CD14-positive monocyte (primary cell): Measurements from ENCODE around the gene JCHAIN. TPM values are rescaled to one million over a fixed set of nuclear protein-coding genes. Genes with fewer than 3 reads are reported as not detected.

ENCODE experiments used
- DNase-seq, 3 donors: peaks; one replicate each; pipeline ENCODE4 v3.0.0-alpha.2; 2011 to 2022
- H2AFZ ChIP-seq: 2 replicates; pipeline ENCODE4 v1.6.0; 2012; ENCODE audit warnings: mild to moderate bottlenecking, low read depth, low read length, inconsistent platforms; ENCODE audit not compliant: insufficient read depth, poor library complexity, severe bottlenecking
- H3K27ac ChIP-seq, 2 donors: 1 replicate in 1 of 2; 2 replicates in 1 of 2; pipeline ENCODE4 v1.5.1; 2012 to 2013; ENCODE audit warnings: low read length in 2 of 2, control low read depth in 1 of 2, inconsistent platforms in 1 of 2, low read depth in 1 of 2, mild to moderate bottlenecking in 1 of 2
- H3K27me3 ChIP-seq, 2 donors: one replicate each; pipeline versions ENCODE4 v1.6.0 to v1.6.1; 2011 to 2013; ENCODE audit warnings: low read length in 2 of 2; ENCODE audit not compliant: control insufficient read depth in 2 of 2, insufficient read depth in 2 of 2
- H3K36me3 ChIP-seq, 2 donors: replicated peaks in 1 of 2; 1 replicate in 1 of 2; 2 replicates in 1 of 2; pipeline versions ENCODE4 v1.5.1 to v1.6.1; 2012 to 2013; ENCODE audit warnings: low read length in 2 of 2, control low read depth in 1 of 2, inconsistent platforms in 1 of 2, mild to moderate bottlenecking in 1 of 2; ENCODE audit not compliant: insufficient read depth in 2 of 2, control insufficient read depth in 1 of 2
- H3K4me1 ChIP-seq, 2 donors: 1 replicate in 1 of 2; 2 replicates in 1 of 2; pipeline versions ENCODE4 v1.5.1 to v1.6.1; 2012 to 2013; ENCODE audit warnings: low read length in 2 of 2, control low read depth in 1 of 2, inconsistent platforms in 1 of 2, mild to moderate bottlenecking in 1 of 2, moderate library complexity in 1 of 2; ENCODE audit not compliant: insufficient read depth in 2 of 2, control insufficient read depth in 1 of 2
- H3K4me2 ChIP-seq: replicated peaks from 2 replicates; pipeline ENCODE3; 2012; ENCODE audit warnings: low read length, moderate library complexity, mild to moderate bottlenecking; ENCODE audit not compliant: poor library complexity, severe bottlenecking; ENCODE audit errors: extremely low read depth
- H3K4me3 ChIP-seq, 3 experiments: fragments of 200-600 bp in 1 of 3; sonication (generic) in 1 of 3; replicated peaks in 1 of 3; 1 replicate in 2 of 3; 2 replicates in 1 of 3; pipeline ENCODE4 v1.5.1; 2011 to 2013; ENCODE audit warnings: low read length in 3 of 3, mild to moderate bottlenecking in 3 of 3, control low read depth in 2 of 3, low read depth in 2 of 3, inconsistent platforms in 1 of 3, moderate library complexity in 1 of 3
- H3K79me2 ChIP-seq: 2 replicates; pipeline ENCODE4 v1.6.0; 2012; ENCODE audit warnings: mild to moderate bottlenecking, control low read depth, inconsistent platforms, low read length, moderate library complexity; ENCODE audit not compliant: insufficient read depth
- H3K9ac ChIP-seq: 2 replicates; pipeline ENCODE4 v1.6.0; 2017; ENCODE audit warnings: low read length, mild to moderate bottlenecking; ENCODE audit not compliant: insufficient read depth, poor library complexity, severe bottlenecking
- H3K9me3 ChIP-seq, 2 donors: replicated peaks in 1 of 2; 1 replicate in 1 of 2; 2 replicates in 1 of 2; pipeline versions ENCODE4 v1.5.1 to v1.6.1; 2012 to 2013; ENCODE audit warnings: low read length in 2 of 2, control low read depth in 1 of 2; ENCODE audit not compliant: control insufficient read depth in 1 of 2, insufficient read depth in 1 of 2
- H4K20me1 ChIP-seq: 2 replicates; pipeline ENCODE4 v1.6.0; 2012; ENCODE audit warnings: mild to moderate bottlenecking, low read length, control low read depth, moderate library complexity; ENCODE audit not compliant: insufficient read depth
- H3K27ac Mint-ChIP-seq, 7 donors: one replicate each; pipeline ENCODE4 v1.8.0; 2020; ENCODE audit warnings: mild to moderate bottlenecking in 7 of 7, mixed read lengths in 7 of 7, moderate library complexity in 6 of 7, inconsistent platforms in 2 of 7
- H3K27me3 Mint-ChIP-seq, 3 donors: one replicate each; pipeline ENCODE4 v1.8.0; 2021 to 2022; ENCODE audit warnings: low read depth in 3 of 3, mild to moderate bottlenecking in 3 of 3, mixed read lengths in 3 of 3, moderate library complexity in 3 of 3, inconsistent platforms in 1 of 3
- H3K36me3 Mint-ChIP-seq, 2 donors: one replicate each; pipeline ENCODE4 v1.8.0; 2020; ENCODE audit warnings: mixed read lengths in 2 of 2, inconsistent platforms in 1 of 2, mild to moderate bottlenecking in 1 of 2
- H3K4me1 Mint-ChIP-seq: one replicate; pipeline ENCODE4 v1.8.0; 2020; ENCODE audit warnings: mild to moderate bottlenecking, mixed read lengths
- H3K4me3 Mint-ChIP-seq, 2 donors: one replicate each; pipeline ENCODE4 v1.8.0; 2020; ENCODE audit warnings: mild to moderate bottlenecking in 2 of 2, mixed read lengths in 2 of 2, moderate library complexity in 1 of 2
- H3K9me3 Mint-ChIP-seq, 7 donors: one replicate each; pipeline ENCODE4 v1.8.0; 2020 to 2022; ENCODE audit warnings: mixed read lengths in 7 of 7, mild to moderate bottlenecking in 6 of 7, moderate library complexity in 6 of 7, inconsistent platforms in 2 of 7
- CTCF ChIP-seq: fragments of 200-600 bp; IDR thresholded peaks from one replicate; pipeline ENCODE4 v1.8.0; 2022; ENCODE audit warnings: antibody characterized with exemption, mild to moderate bottlenecking
- WGBS: methylation state at CpG from one replicate; pipeline ENCODE4 v1.1.5; 2013; ENCODE audit warnings: missing lambda C conversion rate; ENCODE audit not compliant: insufficient coverage; 5-methylcytosine and 5-hydroxymethylcytosine counted together
- intact Hi-C, 2 donors: fragments of 100-400 bp; cut with micrococcal nuclease; formaldehyde crosslinking; loops; one replicate each; pipeline versions ENCODE4 v1.15.0 to v1.15.1; 2023
- polyA plus RNA-seq, 3 donors: library from polyadenylated mRNA; depleted of rRNA in 1 of 3; unstranded in 2 of 3; stranded (reverse) in 1 of 3; fragments of 300-500 nt in 2 of 3; fragments of >200 nt in 1 of 3; fragmentation: Illumina TruSeq in 2 of 3; gene quantifications; 1 replicate in 2 of 3; 2 replicates in 1 of 3; pipeline ENCODE4 v1.2.3, GENCODE V29; 2012 to 2021

The JCHAIN gene
- polyA plus RNA-seq, 3 donors, result 0.41 to 6.0 (median 1.9) TPM

GRCh38 chr4:70688795-70689231 is 22.5 kb upstream of the JCHAIN start:
- H3K27me3 ChIP-seq, result no peaks in the 10 kb centered on the region
- Mint-ChIP-seq H3K27me3 (peaks cover 0 to 3% (median 2%) of the 10 kb centered on the region in 3 donors), H3K9me3 (no peaks in the 10 kb centered on the region), H3K4me3 (peak overlapping the region; percentile 95 to 98), H3K27ac (peak overlapping the region; percentile 89 to 99 (median 98)), H3K4me1 (peaks cover 38% of the 10 kb centered on the region), H3K36me3 (peaks cover 2 to 17% of the 10 kb centered on the region in 2 donors)
- peaks cover 11% of the 10 kb centered on the region for H4K20me1 ChIP-seq
- no peaks in the 10 kb centered on the region for H3K36me3 ChIP-seq
- 5% methylated on average over 18 of the region's 19 CpGs for WGBS
- TF ChIP-seq CTCF, result no peak
- peak overlapping the region; percentile 68 to 95 (median 93) for H3K4me3 ChIP-seq
- peak overlapping the region; percentile 83 for H3K4me2 ChIP-seq
- intact Hi-C loops, result loop anchor here (2.0 to 10.0 kb wide), 3 partner anchors 16 to 156 kb away; partner anchors contain the start of gene GRSF1 (in 1 of the 2)
- no peak for DNase-seq
- no peaks in the 10 kb centered on the region for H3K9me3 ChIP-seq
- H3K4me1 ChIP-seq, result peaks cover 42 to 54% of the 10 kb centered on the region in 2 donors
- H3K9ac ChIP-seq, result peak overlapping the region; percentile 85
- peak overlapping the region; percentile 99 for H2AFZ ChIP-seq
- H3K27ac ChIP-seq, result peak overlapping the region; percentile 93 to 95
- peaks cover 51% of the 10 kb centered on the region for H3K79me2 ChIP-seq

- peak within 1 kb of the TSS; percentile 93 to 95 for H3K27ac ChIP-seq
- Mint-ChIP-seq H3K9me3 (no peaks in the 10 kb centered on the region), H3K4me3 (peak within 1 kb of the TSS; percentile 95 to 98), H3K27ac (peak within 1 kb of the TSS; percentile 89 to 99 (median 98)), H3K36me3 (peaks cover 2 to 13% of the 10 kb centered on the region in 2 donors), H3K27me3 (peaks cover 0 to 3% (median 2%) of the 10 kb centered on the region in 3 donors), H3K4me1 (peaks cover 38% of the 10 kb centered on the region)
- H3K9me3 ChIP-seq, result no peaks in the 10 kb centered on the region
- peaks cover 42 to 54% of the 10 kb centered on the region in 2 donors for H3K4me1 ChIP-seq
- peak within 1 kb of the TSS; percentile 68 to 95 (median 93) for H3K4me3 ChIP-seq
- TF ChIP-seq CTCF, result peak; percentile 96
- peaks cover 44% of the 10 kb centered on the region for H3K79me2 ChIP-seq
- H4K20me1 ChIP-seq, result peaks cover 11% of the 10 kb centered on the region
- DNase-seq, result peak; percentile 96 to 98 (median 98)
- intact Hi-C loops, result loop anchor here (2.0 to 10.0 kb wide), 3 partner anchors 17 to 157 kb away; partner anchors contain the start of gene GRSF1 (in 1 of the 2)
- H3K36me3 ChIP-seq, result no peaks in the 10 kb centered on the region
- peak within 1 kb of the TSS; percentile 83 for H3K4me2 ChIP-seq
- peak within 1 kb of the TSS; percentile 99 for H2AFZ ChIP-seq
- peak within 1 kb of the TSS; percentile 85 for H3K9ac ChIP-seq
- 0% methylated on average over 64 of the region's 70 CpGs for WGBS
- H3K27me3 ChIP-seq, result no peaks in the 10 kb centered on the region
Measured at GRCh38 chr4:70687821-70688794, 21.8 kb upstream of the JCHAIN start, which contains the start of gene UTP3. UTP3 (plus strand) TSS chr4:70688532; CDS start chr4:70688678, 146 bp downstream.
